ENCODE data around the gene TRIM59.
A peak's percentile ranks its signal among the peaks of the same experiment; 100 is the strongest.

The TRIM59 gene, protein sequence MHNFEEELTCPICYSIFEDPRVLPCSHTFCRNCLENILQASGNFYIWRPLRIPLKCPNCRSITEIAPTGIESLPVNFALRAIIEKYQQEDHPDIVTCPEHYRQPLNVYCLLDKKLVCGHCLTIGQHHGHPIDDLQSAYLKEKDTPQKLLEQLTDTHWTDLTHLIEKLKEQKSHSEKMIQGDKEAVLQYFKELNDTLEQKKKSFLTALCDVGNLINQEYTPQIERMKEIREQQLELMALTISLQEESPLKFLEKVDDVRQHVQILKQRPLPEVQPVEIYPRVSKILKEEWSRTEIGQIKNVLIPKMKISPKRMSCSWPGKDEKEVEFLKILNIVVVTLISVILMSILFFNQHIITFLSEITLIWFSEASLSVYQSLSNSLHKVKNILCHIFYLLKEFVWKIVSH

DNA sequence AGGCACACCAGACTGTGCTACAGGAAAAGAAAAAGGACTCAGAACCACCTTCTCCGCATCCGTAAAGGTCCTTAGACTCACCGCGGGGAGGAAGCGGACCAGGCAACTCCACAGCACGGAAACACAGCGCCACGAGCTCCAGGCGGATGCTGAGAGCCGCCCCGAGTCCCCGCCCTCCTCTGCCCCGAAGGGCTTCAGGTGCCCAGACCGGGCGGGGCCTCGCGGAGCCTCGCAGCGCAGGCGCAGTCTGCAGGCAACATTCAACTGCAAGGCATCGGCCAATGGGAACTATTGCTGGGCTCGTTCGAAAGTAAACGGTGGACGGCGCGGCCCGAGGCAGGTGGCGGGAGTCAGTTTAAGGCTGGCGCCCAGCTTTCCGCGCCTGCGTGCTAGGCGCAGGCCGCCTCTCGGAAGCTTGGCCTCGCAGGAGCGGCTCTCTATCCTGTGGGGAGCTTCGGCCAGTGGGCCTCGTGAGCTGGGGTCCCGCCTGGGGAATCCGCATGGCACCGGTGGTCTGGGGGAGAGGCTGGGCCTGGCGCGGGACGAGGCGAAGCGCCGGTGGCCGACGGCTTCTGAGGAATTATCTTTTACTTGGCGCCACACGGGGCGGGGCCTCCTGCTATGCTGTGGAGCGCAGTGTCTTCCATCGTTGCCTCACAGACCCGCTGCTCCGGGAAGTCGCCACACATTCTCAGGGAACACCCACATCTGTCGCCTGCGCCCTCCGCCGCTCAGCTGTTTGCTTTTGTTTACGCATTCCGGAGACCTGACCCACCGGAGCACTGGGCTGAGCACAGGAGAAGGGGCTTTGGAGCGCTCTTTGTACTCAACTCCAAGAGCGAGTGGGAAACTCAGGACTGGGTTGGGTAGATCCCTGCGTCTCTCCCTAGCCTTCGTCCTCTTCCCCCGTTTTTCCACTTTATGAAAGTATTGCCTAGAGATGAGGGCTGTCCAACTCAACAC, at the start of gene TRIM59:
TSS of gene TRIM59 (minus strand) at position 151 of the 963 bp plus-strand sequence. CDS start 10,603 bp downstream, outside the sequence.
- DNase-seq = peak; percentile 99

- DNase-seq = no peak
These were observed 48.6 kb upstream of the TRIM59 start for GRCh38 chr3:160498202-160498601.

GRCh38 chr3:160490166-160490565, 40.6 kb upstream of the TRIM59 start:
- DNase-seq = no peak

GRCh38 chr3:160486459-160486869, 36.9 kb upstream of the TRIM59 start:
- DNase-seq = no peak

- DNase-seq = no peak
These were observed 33.2 kb upstream of the TRIM59 start for GRCh38 chr3:160482796-160483195.

DNA sequence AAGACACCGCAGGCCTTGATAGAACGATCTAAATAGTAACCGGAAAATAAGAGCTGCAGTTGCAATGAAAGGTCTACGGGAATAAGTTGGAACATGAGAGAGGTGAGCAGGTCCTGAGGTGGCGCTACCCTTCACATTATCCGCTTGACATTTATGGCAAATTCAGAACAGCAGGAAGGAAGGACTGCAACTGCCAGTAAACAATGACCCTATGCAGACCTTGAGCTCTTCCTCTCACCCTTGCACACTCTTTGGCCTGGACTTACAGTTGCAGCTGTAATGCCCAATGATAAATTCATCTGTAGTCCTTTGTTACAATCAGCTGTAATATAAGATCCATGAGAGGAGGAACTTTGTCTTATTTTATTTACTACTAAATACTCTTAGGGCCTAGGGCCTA, 32.3 kb upstream of the TRIM59 start:
- DNase-seq = no peak

GRCh38 chr3:160480931-160481330, 31.3 kb upstream of the TRIM59 start:
- no peak for DNase-seq

DNA sequence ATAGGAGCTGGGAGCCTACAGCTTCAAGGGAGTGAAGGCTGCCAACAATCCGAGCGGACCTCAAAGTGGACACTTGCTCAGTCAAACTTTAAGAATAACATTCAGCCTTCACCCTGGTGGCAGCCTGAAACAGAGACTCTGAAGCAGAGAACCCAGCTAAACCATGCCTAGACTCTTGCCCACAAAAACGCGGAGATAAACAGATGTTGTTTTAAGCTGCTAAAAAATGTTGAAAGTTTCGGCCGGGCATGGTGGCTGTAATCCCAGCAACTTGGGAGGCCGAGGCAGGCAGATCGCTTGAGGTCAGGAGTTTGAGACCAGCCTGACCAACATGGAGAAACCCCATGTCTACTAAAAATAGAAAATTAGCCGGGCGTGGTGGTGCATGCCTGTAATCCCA, 29.8 kb upstream of the TRIM59 start:
- DNase-seq = no peak

- no peak for DNase-seq
These were observed 28.8 kb upstream of the TRIM59 start for GRCh38 chr3:160478338-160478737.

DNA sequence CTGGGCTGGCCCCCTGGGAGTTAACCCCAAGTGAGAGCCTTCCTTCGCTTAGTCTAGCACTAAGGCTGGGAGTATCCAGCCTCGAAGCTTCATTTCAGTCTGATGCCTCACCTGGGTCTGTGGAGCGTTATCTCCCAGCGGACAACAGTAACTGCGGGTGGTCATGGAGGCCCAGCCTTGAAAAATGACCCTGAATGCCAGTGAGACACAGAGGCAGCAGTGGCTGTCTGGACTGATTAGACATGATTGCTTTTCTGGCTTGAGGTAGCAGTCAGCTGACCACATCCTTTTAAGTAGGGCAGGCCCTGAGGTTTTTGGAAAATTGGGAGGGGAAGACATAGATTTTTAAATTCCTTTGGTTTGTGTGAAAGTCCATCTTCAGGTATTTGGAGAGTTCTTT, 28.2 kb upstream of the TRIM59 start:
- DNase-seq = no peak

- DNase-seq = no peak
These were observed 26.3 kb upstream of the TRIM59 start for GRCh38 chr3:160475884-160476283.

- no peak for DNase-seq
These were observed 25.6 kb upstream of the TRIM59 start for GRCh38 chr3:160475153-160475552.

GRCh38 chr3:160474416-160474838, 24.8 kb upstream of the TRIM59 start:
- DNase-seq = no peak

DNA sequence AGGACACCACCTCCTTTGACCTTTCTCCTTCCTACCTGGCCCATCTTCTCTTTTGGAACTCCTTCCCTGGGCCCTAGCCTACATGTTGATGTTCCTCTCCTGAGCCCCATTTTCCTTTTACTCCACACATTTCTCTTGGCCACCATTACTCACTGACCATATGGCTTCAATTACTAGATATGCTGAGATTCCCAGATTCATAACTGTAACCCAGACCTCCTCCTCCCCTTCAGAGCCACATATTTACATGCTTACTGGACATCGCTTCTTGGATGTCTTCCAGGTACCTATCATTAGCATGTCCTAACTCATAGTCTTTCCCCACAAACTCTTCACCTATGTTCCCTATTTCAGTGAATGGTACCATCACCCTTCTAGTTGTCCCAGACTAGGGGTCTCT, 24.4 kb upstream of the TRIM59 start:
- no peak for DNase-seq

DNA sequence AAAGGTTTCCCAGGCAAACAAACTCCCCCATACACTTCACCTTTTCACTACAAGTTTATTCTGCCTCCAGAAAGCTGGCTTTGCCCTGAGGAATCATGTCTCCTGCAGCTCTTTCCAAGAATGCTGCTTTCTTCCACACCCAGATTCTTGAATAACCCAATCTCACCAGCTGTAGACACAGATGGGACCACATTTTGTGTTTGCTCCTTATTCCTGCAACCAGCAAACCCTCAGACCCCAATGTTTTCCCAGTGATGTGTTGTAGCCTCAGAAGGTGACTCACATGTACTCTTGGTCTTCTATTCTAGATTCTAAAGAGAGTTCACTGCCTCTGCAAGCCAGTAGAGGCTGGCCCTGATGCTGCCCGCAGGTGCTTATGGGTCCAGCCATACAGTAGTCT, 23.6 kb upstream of the TRIM59 start:
- no peak for DNase-seq

- DNase-seq = no peak
These were observed 22.8 kb upstream of the TRIM59 start for GRCh38 chr3:160472344-160472743.

GRCh38 chr3:160471892-160472291, 22.3 kb upstream of the TRIM59 start:
- DNase-seq = no peak

- no peak for DNase-seq
These were observed 20.6 kb upstream of the TRIM59 start for GRCh38 chr3:160470181-160470580.

- no peak for DNase-seq
These were observed 15.4 kb upstream of the TRIM59 start for GRCh38 chr3:160464971-160465370.

DNA sequence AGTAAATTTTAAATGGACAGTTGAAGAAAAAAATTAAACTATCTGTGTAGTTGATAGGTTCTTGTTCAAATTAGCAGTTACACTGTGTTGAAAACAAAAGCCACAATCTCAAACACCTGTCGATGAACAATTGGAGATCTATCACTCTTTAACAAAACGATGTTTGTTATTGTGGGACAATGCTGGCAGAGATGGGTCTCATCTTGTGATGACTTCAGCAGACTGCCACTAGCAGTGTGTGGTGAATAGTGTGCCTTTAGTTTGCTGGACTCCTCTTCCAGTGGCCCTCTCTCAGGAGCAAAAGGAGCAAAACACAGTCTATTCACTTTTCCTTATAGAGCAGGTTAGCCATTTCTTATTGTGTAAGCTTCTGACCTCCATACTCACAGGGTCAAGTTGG, 14.7 kb upstream of the TRIM59 start:
- DNase-seq = no peak

DNA sequence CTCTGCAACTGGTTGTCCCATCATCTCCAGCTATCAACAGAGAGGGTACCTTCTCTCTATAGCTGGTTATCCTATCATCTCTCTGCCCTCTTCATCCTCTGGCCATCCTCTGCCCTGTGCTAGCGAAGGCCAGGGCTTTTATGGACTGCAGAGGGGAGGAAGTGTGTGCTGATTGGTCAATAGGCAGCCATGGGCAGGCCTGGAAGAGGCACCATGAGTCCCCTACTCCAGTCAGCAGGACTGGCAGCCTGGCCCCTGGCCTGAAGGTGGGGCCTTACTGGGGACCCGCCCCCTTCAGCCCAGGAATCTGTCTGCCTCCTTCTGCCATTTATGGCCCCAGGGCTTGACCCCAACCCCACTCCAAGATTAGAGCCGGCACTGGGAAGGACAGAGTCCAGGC, 10.4 kb upstream of the TRIM59 start:
- DNase-seq = no peak

- DNase-seq = no peak
These were observed 9.9 kb upstream of the TRIM59 start for GRCh38 chr3:160459450-160459970.

DNA sequence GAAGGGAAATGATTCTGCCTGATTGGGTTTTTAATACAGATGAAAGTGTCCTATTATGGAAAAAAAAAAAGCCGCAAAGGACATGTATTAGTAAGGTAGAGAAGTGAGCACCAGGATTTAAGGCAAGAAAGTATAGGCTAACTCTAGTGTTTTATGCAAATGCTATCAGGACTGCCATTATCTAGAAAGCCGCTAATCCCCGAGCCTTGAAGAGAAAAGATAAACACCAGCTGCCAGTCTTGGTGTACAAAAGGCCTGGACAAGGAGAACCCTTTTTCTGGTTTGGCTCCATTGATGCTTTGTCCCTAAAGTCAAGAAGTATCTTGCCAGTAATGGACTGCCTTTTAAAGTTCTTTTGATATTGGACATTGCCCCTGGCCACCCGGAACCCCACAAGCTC, 8.6 kb upstream of the TRIM59 start:
- DNase-seq = no peak

- DNase-seq = no peak
These were observed 6.3 kb upstream of the TRIM59 start for GRCh38 chr3:160455846-160456245.

Data from activated effector memory CD4-positive, alpha-beta T cell treated with anti-CD3 and anti-CD28 coated beads, Interleukin-2, amount 50 U/mL, for 16 hours (primary cell).